Epithelial cell of esophagus (primary cell): ENCODE results near the gene SOX13.
"Not testable (repeated sequence)": the region's sequence is repeated elsewhere in the genome, so short reads cannot be mapped to it uniquely, and the experiment has no call there.

Experiments used
- DNase-seq: peaks from one replicate; pipeline ENCODE4 v3.0.0; 2010; ENCODE audit warnings: low read depth
- H3K4me3 ChIP-seq: 2 replicates; pipeline ENCODE4 v1.5.1; 2011; ENCODE audit warnings: mild to moderate bottlenecking, low read length, control low read depth
- TF ChIP-seq, protein P1 (sequence below): IDR thresholded peaks from 2 replicates; pipeline ENCODE4 v1.5.1; 2011; ENCODE audit warnings: low read depth, mild to moderate bottlenecking, low read length, control low read depth, inconsistent platforms; ENCODE audit not compliant: insufficient read depth; ENCODE audit errors: missing control alignments

SOX13 gene

DNA sequence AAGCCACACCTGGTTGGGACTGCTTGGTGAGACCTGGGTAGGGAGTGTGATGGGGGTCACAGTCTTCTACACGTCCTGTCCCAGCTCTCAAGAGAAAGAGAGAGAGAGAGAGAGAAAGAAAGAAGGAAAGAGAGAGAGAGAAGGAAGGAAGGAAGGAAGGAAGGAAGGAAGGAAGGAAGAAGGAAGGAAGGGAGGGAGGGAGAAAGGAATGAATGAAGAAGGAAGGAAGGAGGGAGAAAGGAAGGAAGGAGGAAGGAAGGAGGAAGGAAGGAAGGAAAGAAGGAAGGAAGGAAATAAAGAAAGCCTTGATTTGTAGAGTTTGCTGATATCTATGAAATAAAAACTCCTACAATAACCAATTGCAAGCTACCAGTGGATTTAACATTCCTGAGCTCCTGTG lies 28.5 kb upstream of the SOX13 start:
- TF ChIP-seq, protein P1, sequence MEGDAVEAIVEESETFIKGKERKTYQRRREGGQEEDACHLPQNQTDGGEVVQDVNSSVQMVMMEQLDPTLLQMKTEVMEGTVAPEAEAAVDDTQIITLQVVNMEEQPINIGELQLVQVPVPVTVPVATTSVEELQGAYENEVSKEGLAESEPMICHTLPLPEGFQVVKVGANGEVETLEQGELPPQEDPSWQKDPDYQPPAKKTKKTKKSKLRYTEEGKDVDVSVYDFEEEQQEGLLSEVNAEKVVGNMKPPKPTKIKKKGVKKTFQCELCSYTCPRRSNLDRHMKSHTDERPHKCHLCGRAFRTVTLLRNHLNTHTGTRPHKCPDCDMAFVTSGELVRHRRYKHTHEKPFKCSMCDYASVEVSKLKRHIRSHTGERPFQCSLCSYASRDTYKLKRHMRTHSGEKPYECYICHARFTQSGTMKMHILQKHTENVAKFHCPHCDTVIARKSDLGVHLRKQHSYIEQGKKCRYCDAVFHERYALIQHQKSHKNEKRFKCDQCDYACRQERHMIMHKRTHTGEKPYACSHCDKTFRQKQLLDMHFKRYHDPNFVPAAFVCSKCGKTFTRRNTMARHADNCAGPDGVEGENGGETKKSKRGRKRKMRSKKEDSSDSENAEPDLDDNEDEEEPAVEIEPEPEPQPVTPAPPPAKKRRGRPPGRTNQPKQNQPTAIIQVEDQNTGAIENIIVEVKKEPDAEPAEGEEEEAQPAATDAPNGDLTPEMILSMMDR: no peak
- DNase-seq: no peak
- no peak overlapping the region for H3K4me3 ChIP-seq

DNA sequence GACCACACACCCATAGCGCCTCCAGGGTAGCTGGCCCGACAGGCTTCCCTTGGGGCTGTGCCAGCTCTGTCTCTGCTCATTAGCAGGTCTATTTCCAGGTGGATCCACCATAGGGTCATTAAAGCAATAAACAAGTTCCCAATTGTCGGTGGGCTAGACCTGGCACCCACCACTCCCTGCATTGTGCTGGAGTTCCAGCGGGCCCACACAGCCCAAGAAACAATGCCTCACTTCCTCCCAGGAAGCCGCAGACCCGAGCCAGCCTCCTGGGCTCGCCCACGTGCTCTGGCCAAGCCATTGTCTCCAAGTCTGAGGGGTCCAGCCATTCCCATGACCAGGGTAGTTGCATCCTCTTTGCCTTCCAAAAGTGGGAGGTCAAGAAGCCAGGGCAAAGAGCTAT lies 27.5 kb upstream of the SOX13 start:
- H3K4me3 ChIP-seq: no peak overlapping the region
- no peak for DNase-seq
- TF ChIP-seq, protein P1: no peak

DNA sequence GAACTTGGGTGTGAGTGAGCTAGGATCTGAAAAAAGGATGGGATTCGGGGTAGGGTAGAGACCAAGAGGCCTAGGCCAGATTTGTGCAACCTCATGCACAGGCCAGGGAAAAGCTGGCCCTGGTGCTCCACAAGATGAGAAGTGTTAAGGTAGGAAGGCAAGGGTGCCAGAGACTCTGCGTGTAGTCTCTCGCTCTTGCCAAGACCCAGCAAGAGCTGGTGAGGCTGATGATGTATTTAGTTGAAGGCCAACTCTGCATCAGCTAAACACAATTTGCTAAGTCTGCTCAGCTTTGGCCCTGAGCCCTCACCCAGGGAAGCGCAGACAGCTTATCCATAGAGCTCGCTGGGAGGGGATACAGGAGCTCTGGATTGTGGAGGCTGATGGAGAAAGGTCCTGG lies 26.6 kb upstream of the SOX13 start:
- TF ChIP-seq, protein P1: no peak
- no peak overlapping the region for H3K4me3 ChIP-seq
- no peak for DNase-seq

DNA sequence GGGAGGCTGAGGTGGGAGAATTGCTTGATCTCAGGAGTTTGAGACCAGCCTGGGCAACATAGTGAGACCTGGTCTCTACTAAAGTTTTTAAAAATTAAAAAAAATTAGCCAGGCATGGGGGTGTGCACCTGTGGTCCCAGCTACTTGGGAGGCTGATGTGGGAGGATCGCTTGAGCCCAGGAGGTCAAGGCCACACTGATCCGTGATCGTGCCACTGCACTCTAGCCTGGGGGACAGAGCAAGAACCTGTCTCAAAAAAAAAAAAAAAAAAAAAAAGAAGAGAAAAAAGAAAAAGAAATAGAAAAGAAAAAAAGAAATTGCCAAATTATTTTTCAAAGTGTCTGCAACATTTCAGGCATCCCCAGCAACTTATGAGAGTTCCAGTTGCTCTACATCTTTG lies 24.1 kb upstream of the SOX13 start:
- DNase-seq, H3K4me3 ChIP-seq: not testable (repeated sequence)

DNA sequence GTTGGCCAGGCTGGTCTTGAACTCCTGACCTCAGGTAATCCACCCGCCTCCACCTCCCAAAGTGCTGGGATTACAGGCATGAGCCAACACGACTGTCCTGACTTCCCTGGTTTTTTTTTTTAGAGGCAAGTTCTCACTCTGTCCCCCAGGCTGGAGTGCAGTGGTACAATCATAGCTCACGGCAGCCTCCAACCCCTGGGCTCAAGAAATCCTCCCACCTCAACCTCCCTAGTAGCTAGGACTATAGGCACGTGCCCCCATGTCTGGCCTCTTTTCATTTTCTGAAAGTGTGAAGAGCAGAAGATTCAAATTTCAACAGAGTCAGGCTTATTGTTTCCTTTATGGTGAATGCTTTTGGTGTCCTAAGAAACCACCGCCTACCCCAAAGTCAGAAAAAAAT lies 21.7 kb upstream of the SOX13 start:
- DNase-seq: no peak
- TF ChIP-seq, protein P1: no peak
- no peak overlapping the region for H3K4me3 ChIP-seq

DNA sequence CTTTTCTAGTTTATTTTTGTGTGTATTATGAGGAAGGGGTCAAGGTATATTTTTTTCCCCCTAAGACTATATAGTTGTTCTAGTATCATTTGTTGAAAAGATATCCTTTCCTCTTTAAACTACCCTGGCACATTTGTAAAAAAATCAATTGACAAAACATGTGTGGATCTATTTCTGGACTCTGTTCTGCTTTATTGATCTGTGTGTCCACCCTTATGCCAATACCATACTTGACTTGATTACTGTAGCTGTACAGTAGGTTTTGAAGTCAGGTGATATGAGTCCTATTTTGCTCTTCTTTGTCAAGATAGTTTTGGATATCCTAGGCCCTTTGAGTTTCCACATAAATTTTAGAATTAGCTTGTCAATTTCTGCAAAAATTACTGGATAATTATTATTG lies 21.2 kb upstream of the SOX13 start:
- TF ChIP-seq, protein P1: no peak
- no peak for DNase-seq

DNA sequence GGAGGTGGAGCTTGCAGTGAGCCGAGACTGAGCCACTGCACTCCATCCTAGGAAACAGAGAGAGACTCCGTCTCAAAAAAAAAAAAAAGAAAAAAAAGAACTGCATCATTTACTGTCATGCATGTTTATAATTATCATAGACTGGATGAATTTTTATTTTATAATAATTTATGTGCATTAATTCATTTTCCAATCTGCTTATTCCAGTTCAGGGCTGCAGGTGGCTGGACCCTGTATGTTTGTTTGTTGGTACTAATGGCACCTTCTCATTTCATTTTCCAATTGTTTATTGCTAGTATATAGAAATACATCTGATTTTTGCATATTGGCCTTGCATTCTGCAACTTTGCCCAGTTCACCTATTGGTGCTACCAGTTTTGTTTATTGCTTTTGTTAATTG lies 19.0 kb upstream of the SOX13 start:
- TF ChIP-seq, protein P1: no peak
- DNase-seq: no peak
- H3K4me3 ChIP-seq: no peak overlapping the region

More for the DNA sequence above, 21.2 kb upstream of the SOX13 start:
- H3K4me3 ChIP-seq: no peak overlapping the region

DNA sequence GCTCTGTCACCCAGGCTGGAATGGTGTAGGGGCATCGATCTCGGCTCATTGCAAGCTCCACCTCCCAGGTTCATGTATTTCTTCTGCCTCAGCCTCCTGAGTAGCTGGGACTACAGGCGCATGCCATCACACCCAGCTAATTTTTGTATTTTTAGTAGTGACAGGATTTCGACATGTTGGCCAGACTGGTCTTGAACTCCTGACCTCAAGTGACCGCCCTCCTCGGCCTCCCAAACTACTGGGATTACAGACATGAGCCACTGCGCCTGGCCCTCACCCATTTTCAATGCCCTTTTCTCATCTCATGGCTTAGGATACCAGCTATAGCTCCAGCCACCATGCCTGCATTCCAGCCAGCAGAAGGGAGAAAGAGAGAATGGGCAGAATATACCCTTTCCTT lies 12.9 kb upstream of the SOX13 start:
- DNase-seq: no peak
- no peak overlapping the region for H3K4me3 ChIP-seq
- TF ChIP-seq, protein P1: no peak
